Amniotic stem cell (primary cell): Measurements from ENCODE around the gene CHST8.
"Not testable (repeated sequence)": the region's sequence is repeated elsewhere in the genome, so short reads cannot be mapped to it uniquely, and the experiment has no call there.

Experiments
- DNase-seq: peaks from one replicate; lab custom pipeline; 2025; lab: John Stamatoyannopoulos, UW

The CHST8 gene

DNA sequence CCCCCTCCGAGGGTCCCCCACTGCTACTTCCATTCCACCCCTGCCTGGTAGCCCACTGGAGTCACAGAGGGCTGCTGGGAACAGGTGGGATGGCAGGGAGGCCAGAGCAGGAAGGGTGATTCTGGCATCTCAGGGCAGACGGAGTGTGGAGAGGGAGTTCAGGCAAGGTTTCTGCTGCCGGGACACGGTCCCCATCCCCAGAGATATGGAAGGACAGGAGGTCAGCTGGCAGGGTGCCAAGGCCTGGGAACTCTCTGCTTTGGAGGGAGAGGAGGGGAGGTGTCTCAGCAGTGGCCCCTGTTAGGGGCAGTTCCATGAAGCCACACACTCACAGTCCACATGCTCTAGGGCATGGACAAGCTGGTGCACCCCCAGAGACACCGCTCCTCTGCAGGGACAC lies 68.1 kb downstream of the CHST8 start:
- no peak for DNase-seq

- DNase-seq, result no peak
Measured at GRCh38 chr19:33690378-33691029, 68.8 kb downstream of the CHST8 start.

DNA sequence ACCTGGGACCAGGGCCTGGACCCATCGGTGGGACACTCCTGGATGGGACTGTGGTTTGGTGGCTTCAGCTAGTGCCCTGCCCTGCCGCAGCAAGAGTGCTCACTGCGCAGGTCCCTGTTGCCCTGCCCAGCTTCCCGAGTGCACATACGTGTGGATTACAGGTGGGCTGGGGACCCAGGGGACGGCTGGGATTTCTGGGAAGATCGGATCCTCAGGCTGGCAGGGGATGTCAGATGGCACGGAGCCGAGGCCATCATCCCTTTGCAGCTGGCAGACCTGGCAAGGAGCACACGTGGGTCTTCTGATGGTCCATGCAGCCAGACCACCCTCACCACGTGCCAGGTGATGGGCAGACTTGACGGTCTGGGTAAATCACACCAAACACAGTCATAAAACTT lies 69.3 kb downstream of the CHST8 start:
- DNase-seq, result no peak

DNA sequence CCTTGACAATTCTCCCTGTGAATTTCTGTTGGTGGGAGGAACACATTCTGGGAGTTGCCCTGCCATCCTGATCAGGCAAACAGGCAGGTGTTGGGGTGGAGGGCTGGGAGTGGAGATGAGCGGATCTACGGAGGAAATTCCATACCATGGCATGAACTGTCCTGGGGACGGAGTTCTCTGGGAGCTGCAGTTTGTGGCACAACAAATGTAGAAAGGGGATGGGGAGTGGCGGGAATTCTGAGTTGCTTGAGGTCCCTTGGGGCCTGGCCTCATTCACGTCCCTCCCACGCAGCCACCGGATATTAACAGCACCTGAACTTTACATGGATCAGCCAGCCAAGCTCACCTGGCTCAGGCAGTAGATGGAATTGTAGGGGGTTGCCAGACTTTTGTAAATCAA lies 70.0 kb downstream of the CHST8 start:
- DNase-seq, result no peak

GRCh38 chr19:33693678-33694077 lies 71.9 kb downstream of the CHST8 start:
- DNase-seq, result no peak

GRCh38 chr19:33695547-33695946 lies 73.8 kb downstream of the CHST8 start:
- not testable (repeated sequence) for DNase-seq

DNA sequence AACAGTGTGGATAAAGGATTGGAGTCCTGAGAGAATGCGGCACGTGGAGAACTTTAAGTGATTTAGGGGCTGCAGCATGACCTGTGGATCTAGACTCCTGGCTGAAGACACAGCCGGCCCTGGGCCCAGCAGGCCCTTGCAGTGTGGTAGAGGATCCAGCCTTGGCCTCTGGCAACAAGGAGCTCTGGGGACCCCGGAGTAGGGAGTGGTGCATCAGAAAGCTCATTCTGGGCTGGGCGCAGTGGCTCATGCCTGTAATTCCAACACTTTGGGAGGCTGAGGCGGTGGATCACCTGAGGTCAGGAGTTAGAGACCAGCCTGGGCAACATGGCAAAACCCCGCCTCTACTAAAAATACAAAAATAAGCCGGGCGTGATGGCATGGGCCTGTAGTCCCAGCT lies 76.0 kb downstream of the CHST8 start:
- DNase-seq, result no peak

GRCh38 chr19:33698576-33699435 lies 77.1 kb downstream of the CHST8 start:
- no peak for DNase-seq

- no peak for DNase-seq
Measured at GRCh38 chr19:33699754-33700407, 78.1 kb downstream of the CHST8 start.

GRCh38 chr19:33700408-33701013 lies 78.8 kb downstream of the CHST8 start:
- no peak for DNase-seq

GRCh38 chr19:33701565-33701964 lies 79.8 kb downstream of the CHST8 start:
- no peak for DNase-seq

DNA sequence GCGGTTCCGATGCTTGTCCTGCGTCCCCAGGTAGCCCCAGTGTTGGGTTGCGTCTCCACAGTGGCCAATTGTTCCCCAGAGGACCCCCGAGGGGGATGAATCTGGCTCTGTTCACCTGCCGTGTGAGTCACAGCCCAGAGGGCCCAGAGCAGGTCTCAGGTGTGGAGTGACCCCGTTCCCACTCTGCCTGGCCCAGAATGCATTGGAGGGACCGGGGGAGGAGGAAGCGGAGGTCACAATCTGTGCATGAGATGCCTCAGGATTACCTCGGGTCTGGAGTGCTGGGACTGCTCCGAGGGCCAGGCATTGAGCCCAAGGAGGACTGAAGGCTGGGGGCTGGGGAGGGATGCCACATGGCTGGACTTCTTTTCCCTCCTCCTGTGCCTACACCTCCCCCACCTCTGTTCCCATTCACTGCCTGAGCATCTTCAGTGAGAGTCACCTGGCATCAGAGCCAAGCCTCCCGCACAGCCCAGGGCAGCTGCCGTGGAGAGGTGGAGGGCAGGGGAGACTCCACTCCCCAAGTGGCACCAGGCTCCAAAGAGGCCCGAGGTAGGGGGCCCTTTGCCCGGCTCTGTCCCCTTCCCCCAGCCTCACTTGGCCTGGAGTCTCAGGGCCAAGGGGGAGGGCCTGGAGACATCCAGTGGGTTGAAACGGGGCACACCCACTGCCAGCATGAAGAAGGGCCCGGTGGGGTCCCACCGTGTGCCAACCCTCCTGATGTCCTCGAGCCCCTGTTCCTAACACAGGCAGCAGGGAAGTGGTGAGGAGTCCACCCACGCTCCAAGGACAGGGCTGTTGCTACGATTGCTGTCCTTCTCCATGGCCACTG lies 81.1 kb downstream of the CHST8 start:
- DNase-seq, result no peak

GRCh38 chr19:33703438-33703750 lies 81.6 kb downstream of the CHST8 start:
- DNase-seq, result no peak

DNA sequence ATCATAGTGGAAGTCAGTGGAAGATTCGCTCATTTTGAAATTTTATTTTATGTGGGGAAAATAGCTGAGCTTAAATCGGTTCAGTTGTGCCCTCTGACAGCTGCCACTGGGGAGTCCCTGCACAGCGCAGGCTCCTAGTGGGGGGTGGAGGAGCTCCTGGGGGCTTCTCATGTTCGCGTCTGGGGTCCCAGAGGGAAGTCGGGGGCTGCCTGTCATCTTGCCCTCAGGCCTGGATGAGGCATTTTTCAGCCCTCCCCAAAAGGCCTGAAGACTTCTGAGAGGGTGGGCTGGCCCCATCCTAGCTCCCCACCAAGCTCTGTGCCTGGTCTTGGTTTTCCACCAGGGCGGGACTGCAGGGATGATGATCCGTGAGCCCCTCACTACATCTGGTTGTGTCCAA lies 82.1 kb downstream of the CHST8 start:
- no peak for DNase-seq

GRCh38 chr19:33704271-33704670 lies 82.5 kb downstream of the CHST8 start:
- no peak for DNase-seq

DNA sequence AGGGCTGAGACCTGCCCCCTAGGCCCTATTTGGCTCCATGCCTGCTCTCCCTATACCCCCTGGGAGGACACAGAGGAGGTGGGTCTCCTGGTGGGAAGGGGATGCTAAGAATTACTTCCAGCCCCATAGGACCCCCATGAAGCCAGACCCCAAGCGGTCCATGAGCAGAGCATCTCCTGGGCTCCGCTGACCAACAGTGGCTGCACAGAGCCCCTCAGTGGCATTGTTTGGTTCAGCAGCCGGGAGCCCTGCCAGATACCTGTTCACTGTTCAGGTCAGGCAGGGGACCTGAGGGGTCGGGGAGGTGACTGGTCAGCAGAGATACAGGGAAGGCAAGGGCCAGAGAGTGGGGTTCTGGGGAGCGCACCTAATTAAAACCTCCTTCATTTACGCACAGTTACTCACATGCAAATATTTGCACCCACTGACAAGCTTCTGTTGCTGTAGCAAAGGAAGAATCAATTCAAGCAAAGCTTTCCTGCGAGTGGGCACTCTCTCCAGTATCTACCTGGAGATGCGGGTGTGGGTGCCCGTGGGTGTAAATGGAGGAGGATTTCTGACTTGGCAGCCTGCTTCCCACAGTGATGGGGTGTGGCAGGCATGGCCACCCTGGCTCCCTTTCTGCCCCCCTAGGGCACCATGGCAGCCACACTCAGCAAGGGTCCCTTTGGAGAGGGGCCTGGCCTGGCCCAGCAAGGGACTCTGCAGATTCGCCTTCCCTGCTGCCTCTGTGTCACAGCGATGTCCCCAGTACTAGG lies 83.5 kb downstream of the CHST8 start:
- DNase-seq, result no peak

DNA sequence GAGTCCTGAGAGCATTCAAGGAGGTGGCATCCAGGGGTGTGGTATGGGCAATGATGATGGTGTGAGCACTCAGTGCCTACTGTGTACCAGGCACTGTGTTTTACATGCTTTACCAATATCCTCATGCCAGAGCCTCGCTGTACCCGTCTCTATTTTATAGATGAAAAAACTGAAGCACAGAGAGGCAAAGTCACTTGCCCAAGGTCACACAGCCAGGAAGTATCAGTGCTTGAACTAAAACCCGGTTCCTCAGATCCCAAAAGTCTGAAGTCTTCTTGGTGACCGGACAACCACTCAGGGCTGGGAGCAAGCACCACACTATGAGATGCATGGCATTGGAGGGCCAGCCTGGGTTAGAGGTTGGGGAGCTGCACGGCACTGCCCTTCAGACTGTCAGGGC lies 84.1 kb downstream of the CHST8 start:
- DNase-seq, result no peak

- DNase-seq, result no peak
Measured at GRCh38 chr19:33706631-33707030, 84.9 kb downstream of the CHST8 start.

DNA sequence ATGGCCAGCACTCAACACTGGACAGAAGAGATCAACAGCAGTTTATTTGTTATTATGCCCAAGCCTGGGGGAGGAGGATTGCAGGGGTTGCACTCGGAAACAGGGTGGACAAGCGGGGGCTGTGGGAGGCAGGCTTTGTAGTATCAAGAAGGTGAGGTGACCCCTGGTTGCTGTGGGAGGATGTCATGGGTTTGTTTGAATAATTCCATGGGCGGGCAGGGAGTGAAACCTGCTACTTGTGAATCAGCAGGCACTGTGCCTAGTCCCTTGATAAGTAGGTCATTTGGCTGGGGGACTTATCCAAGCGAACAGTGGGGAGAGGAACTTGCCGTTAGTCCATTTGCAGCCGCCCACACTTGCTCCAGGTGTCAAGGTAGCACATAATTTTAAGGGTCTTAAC lies 90.5 kb downstream of the CHST8 start:
- no peak for DNase-seq

DNA sequence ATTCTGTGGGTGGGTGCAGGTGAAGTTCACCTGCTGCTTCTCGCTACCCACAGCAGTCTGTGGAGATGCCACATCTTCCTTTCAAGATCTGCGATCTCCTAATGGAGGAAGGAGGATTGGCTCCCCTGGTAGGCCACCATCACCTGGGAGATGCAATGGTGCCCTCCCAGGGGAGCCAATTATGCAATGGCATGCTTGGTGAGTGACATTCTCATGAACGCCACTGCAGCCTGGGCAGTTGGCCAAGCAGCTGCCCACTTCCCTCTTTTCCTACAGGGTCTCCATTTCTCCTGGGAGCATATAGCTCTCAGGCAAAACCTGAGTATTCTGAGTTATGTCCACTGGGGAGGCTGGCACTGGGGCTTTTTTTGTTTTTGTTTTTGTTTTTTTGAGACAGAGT lies 91.4 kb downstream of the CHST8 start:
- DNase-seq, result no peak

DNA sequence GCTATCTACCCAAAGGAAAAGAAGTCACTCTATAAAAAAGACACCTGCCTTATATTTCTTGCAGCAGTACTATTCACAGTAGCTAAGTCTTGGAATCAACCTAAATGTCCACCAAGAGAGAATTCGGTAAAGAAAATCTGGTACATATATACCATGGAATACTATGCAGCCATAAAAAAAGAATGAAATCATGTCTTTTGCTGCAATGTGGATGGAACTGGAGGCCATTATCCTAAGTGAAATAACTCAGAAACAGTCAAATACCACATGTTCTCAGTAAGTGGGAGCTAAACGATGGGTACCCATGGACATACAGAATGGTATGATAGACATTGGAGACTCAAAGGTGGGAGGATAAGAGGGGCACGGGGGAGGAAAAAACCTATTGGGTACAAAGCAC lies 92.4 kb downstream of the CHST8 start:
- no peak for DNase-seq
